ENCODE data around the gene ZSCAN5B. TPM values are rescaled to one million over a fixed set of nuclear protein-coding genes. Genes with fewer than 3 reads are reported as not detected.

The ZSCAN5B gene
- total and polyA plus RNA-seq, 2 of the 8 experiments (the other 6 are each of a cell fraction or from before 2014, with no cell fraction given) = not detected

DNA sequence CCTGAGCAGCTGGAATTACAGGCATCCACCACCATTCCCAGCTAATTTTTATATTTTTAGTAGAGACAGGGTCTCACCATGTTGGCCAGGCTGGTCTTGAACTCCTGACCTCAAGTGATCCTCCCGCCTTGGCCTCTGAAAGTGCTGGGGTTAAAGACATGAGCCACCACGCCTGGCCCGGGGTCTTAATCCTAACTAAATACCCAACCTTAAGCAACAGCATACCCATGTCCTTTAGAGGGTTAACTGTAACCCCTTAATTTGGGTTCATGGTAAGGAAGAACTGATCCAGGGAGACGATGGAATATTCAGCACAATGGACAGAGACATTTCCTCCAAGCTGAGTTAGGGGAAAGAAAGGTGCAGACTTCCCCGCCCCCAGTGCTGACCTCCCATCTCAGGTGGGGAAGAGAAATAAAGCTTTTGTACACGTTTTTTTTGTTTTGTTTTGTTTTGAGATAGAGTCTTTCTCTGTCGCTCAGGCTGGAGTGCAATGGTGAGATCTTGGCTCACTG lies 30.5 kb downstream of the ZSCAN5B start (continued):
- TF ChIP-seq, protein P1, sequence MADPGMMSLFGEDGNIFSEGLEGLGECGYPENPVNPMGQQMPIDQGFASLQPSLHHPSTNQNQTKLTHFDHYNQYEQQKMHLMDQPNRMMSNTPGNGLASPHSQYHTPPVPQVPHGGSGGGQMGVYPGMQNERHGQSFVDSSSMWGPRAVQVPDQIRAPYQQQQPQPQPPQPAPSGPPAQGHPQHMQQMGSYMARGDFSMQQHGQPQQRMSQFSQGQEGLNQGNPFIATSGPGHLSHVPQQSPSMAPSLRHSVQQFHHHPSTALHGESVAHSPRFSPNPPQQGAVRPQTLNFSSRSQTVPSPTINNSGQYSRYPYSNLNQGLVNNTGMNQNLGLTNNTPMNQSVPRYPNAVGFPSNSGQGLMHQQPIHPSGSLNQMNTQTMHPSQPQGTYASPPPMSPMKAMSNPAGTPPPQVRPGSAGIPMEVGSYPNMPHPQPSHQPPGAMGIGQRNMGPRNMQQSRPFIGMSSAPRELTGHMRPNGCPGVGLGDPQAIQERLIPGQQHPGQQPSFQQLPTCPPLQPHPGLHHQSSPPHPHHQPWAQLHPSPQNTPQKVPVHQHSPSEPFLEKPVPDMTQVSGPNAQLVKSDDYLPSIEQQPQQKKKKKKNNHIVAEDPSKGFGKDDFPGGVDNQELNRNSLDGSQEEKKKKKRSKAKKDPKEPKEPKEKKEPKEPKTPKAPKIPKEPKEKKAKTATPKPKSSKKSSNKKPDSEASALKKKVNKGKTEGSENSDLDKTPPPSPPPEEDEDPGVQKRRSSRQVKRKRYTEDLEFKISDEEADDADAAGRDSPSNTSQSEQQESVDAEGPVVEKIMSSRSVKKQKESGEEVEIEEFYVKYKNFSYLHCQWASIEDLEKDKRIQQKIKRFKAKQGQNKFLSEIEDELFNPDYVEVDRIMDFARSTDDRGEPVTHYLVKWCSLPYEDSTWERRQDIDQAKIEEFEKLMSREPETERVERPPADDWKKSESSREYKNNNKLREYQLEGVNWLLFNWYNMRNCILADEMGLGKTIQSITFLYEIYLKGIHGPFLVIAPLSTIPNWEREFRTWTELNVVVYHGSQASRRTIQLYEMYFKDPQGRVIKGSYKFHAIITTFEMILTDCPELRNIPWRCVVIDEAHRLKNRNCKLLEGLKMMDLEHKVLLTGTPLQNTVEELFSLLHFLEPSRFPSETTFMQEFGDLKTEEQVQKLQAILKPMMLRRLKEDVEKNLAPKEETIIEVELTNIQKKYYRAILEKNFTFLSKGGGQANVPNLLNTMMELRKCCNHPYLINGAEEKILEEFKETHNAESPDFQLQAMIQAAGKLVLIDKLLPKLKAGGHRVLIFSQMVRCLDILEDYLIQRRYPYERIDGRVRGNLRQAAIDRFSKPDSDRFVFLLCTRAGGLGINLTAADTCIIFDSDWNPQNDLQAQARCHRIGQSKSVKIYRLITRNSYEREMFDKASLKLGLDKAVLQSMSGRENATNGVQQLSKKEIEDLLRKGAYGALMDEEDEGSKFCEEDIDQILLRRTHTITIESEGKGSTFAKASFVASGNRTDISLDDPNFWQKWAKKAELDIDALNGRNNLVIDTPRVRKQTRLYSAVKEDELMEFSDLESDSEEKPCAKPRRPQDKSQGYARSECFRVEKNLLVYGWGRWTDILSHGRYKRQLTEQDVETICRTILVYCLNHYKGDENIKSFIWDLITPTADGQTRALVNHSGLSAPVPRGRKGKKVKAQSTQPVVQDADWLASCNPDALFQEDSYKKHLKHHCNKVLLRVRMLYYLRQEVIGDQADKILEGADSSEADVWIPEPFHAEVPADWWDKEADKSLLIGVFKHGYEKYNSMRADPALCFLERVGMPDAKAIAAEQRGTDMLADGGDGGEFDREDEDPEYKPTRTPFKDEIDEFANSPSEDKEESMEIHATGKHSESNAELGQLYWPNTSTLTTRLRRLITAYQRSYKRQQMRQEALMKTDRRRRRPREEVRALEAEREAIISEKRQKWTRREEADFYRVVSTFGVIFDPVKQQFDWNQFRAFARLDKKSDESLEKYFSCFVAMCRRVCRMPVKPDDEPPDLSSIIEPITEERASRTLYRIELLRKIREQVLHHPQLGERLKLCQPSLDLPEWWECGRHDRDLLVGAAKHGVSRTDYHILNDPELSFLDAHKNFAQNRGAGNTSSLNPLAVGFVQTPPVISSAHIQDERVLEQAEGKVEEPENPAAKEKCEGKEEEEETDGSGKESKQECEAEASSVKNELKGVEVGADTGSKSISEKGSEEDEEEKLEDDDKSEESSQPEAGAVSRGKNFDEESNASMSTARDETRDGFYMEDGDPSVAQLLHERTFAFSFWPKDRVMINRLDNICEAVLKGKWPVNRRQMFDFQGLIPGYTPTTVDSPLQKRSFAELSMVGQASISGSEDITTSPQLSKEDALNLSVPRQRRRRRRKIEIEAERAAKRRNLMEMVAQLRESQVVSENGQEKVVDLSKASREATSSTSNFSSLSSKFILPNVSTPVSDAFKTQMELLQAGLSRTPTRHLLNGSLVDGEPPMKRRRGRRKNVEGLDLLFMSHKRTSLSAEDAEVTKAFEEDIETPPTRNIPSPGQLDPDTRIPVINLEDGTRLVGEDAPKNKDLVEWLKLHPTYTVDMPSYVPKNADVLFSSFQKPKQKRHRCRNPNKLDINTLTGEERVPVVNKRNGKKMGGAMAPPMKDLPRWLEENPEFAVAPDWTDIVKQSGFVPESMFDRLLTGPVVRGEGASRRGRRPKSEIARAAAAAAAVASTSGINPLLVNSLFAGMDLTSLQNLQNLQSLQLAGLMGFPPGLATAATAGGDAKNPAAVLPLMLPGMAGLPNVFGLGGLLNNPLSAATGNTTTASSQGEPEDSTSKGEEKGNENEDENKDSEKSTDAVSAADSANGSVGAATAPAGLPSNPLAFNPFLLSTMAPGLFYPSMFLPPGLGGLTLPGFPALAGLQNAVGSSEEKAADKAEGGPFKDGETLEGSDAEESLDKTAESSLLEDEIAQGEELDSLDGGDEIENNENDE (IDR thresholded peaks at IDR 0.05; ENCODE audit: insufficient replicate concordance, low read length) = no peak
- TF ChIP-seq CHD1 (IDR thresholded peaks at IDR 0.05; ENCODE audit: low read depth, low read length) (no peak), TBP (IDR thresholded peaks at IDR 0.05; ENCODE audit: low read depth, low read length) (no peak), SUZ12 (IDR thresholded peaks at IDR 0.05; ENCODE audit: low read length) (no peak), EP300 (IDR thresholded peaks at IDR 0.05; ENCODE audit: borderline replicate concordance in 1 of 2, low read depth in 2 of 2, low read length in 2 of 2) (no peak), MAFK (IDR thresholded peaks at IDR 0.05; ENCODE audit: low read depth, low read length) (no peak), SP2 (IDR thresholded peaks at IDR 0.05; ENCODE audit: low read length) (no peak)

Measured in H1 (cell line).